Hematopoietic multipotent progenitor cell treated with erythropoietin and hydrocortisone succinate and interleukin-3 and kit ligand, for 6 days (in vitro differentiated cells): ENCODE data around the gene FHOD3.
"Not testable (repeated sequence)": the region's sequence is repeated elsewhere in the genome, so short reads cannot be mapped to it uniquely, and the experiment has no call there.

ENCODE experiments used
- DNase-seq: peaks from one replicate; pipeline ENCODE4 v3.0.0-alpha.2; 2015

Gene FHOD3

GRCh38 chr18:36352384-36352783, 54.9 kb downstream of the FHOD3 start:
- no peak for DNase-seq

- no peak for DNase-seq
Observed at GRCh38 chr18:36354989-36355388, 57.5 kb downstream of the FHOD3 start.

GRCh38 chr18:36355511-36355910, 58.0 kb downstream of the FHOD3 start:
- no peak for DNase-seq

- not testable (repeated sequence) for DNase-seq
Observed at GRCh38 chr18:36356741-36357140, 59.2 kb downstream of the FHOD3 start.

GRCh38 chr18:36358141-36358540, 60.6 kb downstream of the FHOD3 start:
- no peak for DNase-seq

GRCh38 chr18:36360256-36360909, 62.9 kb downstream of the FHOD3 start:
- DNase-seq = no peak

GRCh38 chr18:36364911-36365624, 67.6 kb downstream of the FHOD3 start:
- no peak for DNase-seq

- no peak for DNase-seq
Observed at GRCh38 chr18:36365836-36366775, 68.6 kb downstream of the FHOD3 start.

- DNase-seq = no peak
Observed at GRCh38 chr18:36366994-36367839, 69.7 kb downstream of the FHOD3 start.

GRCh38 chr18:36368889-36369288, 71.4 kb downstream of the FHOD3 start:
- no peak for DNase-seq

- peak; percentile 46 for DNase-seq
Observed at GRCh38 chr18:36372903-36373311, 75.4 kb downstream of the FHOD3 start.

GRCh38 chr18:36374262-36374661, 76.7 kb downstream of the FHOD3 start:
- DNase-seq = no peak

GRCh38 chr18:36375118-36375517, 77.6 kb downstream of the FHOD3 start:
- no peak for DNase-seq

- DNase-seq = no peak
Observed at GRCh38 chr18:36376361-36376760, 78.8 kb downstream of the FHOD3 start.

- no peak for DNase-seq
Observed at GRCh38 chr18:36377626-36378025, 80.1 kb downstream of the FHOD3 start.

GRCh38 chr18:36378205-36378604, 80.7 kb downstream of the FHOD3 start:
- DNase-seq = no peak

GRCh38 chr18:36379435-36379984, 82.0 kb downstream of the FHOD3 start:
- DNase-seq = peak; percentile 16

GRCh38 chr18:36380173-36380827, 82.8 kb downstream of the FHOD3 start:
- DNase-seq = no peak

- DNase-seq = no peak
Observed at GRCh38 chr18:36381075-36381474, 83.6 kb downstream of the FHOD3 start.

GRCh38 chr18:36382854-36383253, 85.3 kb downstream of the FHOD3 start:
- no peak for DNase-seq

- DNase-seq = no peak
Observed at GRCh38 chr18:36386150-36386920, 88.8 kb downstream of the FHOD3 start.
